Activated T-helper 2 cell treated with anti-CD3 and anti-CD28 coated beads, Interferon-gamma antibody, Interleukin-2, Interleukin-4, amounts not matched to agents 10 μg/mL and 5 μg/mL and 100 μg/mL, durations not matched to agents 14 hours and 24 hours and 36 hours (primary cell): ENCODE data around the gene TMEM144. TPM values are rescaled to one million over a fixed set of nuclear protein-coding genes. Genes with fewer than 3 reads are reported as not detected.
A peak's percentile ranks its signal among the peaks of the same experiment; 100 is the strongest.
"Not testable (repeated sequence)": the region's sequence is repeated elsewhere in the genome, so short reads cannot be mapped to it uniquely, and the experiment has no call there.

Experiments used
- DNase-seq: peaks from one replicate; pipeline ENCODE4 v3.0.0; 2021; ENCODE audit warnings: low spot score
- H3K27ac Mint-ChIP-seq: one replicate; pipeline ENCODE4 v1.8.0; 2021; ENCODE audit warnings: mixed read lengths
- H3K27me3 Mint-ChIP-seq: one replicate; pipeline ENCODE4 v1.8.0; 2021; ENCODE audit warnings: low read depth, mixed read lengths
- H3K36me3 Mint-ChIP-seq: one replicate; pipeline ENCODE4 v1.8.0; 2021; ENCODE audit warnings: low read depth, mixed read lengths
- H3K4me1 Mint-ChIP-seq: one replicate; pipeline ENCODE4 v1.8.0; 2021; ENCODE audit warnings: low read depth, mixed read lengths
- H3K4me3 Mint-ChIP-seq: one replicate; pipeline ENCODE4 v1.8.0; 2021; ENCODE audit warnings: low read depth, mild to moderate bottlenecking, moderate library complexity, mixed read lengths
- H3K9me3 Mint-ChIP-seq: one replicate; pipeline ENCODE4 v1.8.0; 2021; ENCODE audit warnings: mixed read lengths
- intact Hi-C: fragments of 100-400 bp; cut with micrococcal nuclease; formaldehyde crosslinking; loops from one replicate; pipeline ENCODE4 v1.15.1; 2023
- total RNA-seq: library from RNA; stranded (reverse); gene quantifications from 2 replicates; pipeline ENCODE4 v1.2.3, GENCODE V29; 2022

TMEM144 gene
- total RNA-seq, 1 donor from 2014 or later = 0.16 TPM

DNA sequence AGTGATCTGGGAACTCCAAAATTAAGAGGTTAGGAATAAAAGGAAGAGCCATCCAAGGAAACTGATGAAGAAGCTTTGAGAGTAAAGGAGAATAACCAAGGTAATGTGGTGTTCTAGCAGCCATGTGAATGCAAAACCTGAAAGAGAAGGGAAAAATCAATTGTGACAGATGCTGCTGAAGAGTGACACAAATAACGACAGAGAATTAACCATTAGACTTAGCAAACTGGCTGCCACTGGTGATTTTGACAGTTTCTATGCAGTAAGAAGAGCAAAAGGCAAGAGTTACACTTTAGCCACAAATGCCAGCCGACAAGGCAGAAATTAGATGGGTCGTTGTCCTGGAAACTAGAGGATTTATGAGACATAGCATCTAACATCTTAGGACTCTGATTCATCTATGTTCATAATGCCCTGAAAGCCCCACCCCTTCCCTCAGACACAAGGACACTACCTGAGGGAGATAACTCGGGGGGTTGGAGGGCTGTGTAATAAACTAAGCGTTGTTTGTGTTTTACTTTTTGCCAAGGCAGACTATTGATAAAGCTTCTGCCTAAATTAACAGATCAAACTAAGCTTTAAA is 13.0 kb upstream of the TMEM144 start:
- DNase-seq = no peak
- no peak overlapping the region for H3K4me3 Mint-ChIP-seq
- peaks cover 3% of the 10 kb centered on the region for H3K27me3 Mint-ChIP-seq
- H3K9me3 Mint-ChIP-seq = no peaks in the 10 kb centered on the region
- H3K36me3 Mint-ChIP-seq = no peaks in the 10 kb centered on the region
- H3K4me1 Mint-ChIP-seq = peaks cover 1% of the 10 kb centered on the region
- H3K27ac Mint-ChIP-seq = no peak overlapping the region
- intact Hi-C loops = no loop called here

DNA sequence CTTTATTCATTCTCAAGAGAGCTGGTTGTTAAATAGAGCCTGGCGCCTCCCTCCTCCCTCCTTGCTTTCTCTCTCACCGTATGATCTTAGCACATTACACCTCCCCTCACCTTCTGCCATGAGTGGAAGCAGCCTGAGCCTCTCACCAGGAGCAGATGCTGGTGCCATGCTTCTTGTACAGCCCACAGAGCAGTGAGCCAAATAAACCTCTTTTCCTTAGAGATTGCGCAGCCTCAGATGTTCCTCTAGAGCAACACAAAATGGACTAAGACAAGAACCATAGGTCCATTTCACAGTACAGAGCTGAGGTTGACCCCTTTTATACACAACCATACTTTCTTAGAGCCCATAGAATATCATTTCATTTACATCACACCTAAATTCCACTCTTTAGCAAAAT is 10.1 kb upstream of the TMEM144 start:
- no peaks in the 10 kb centered on the region for H3K36me3 Mint-ChIP-seq
- H3K9me3 Mint-ChIP-seq = no peaks in the 10 kb centered on the region
- intact Hi-C loops = no loop called here
- no peak overlapping the region for H3K4me3 Mint-ChIP-seq
- H3K4me1 Mint-ChIP-seq = no peaks in the 10 kb centered on the region
- peaks cover 3% of the 10 kb centered on the region for H3K27me3 Mint-ChIP-seq
- DNase-seq = no peak
- H3K27ac Mint-ChIP-seq = no peak overlapping the region

DNA sequence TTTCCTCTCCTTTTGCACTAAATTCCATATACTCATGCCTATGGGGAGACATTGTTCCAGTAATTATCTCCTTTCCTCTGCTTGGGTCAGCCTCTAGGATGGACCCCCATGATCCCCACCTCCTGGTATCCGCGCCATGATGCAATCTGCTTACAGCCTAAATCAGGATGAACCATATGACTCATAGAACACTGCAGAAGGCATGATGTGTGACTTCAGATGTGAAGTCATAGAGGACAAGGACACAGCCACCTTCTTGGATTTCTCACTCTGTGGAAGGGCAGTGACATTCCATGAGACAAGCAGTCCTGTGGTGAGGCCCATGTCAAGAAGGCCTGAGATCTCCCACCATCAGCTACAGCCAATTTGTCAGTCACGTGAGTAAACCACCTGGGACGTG is 9.0 kb upstream of the TMEM144 start:
- H3K36me3 Mint-ChIP-seq = no peaks in the 10 kb centered on the region
- intact Hi-C loops = no loop called here
- H3K4me3 Mint-ChIP-seq = no peak overlapping the region
- DNase-seq = no peak
- H3K27me3 Mint-ChIP-seq = peaks cover 3% of the 10 kb centered on the region
- H3K27ac Mint-ChIP-seq = no peak overlapping the region
- H3K9me3 Mint-ChIP-seq = no peaks in the 10 kb centered on the region
- H3K4me1 Mint-ChIP-seq = no peaks in the 10 kb centered on the region

DNA sequence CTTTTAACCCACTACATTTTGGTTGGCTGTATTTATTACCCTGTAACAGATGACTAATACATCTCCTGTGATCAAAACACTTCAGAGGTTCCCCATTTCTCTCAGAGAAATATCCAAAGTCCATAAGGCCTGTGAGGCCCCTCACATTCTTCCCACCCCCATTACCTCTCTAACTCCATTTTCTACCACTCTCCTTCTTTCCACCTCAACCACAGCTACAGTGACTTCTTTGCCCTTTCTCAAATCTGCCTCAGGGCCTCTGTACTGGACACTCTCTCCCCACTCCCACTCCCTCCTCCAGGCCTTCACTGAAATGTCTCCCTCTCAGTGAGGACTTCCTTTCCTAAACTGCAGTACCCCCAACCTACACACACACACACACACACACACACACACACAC is 8.4 kb upstream of the TMEM144 start:
- no peaks in the 10 kb centered on the region for H3K4me1 Mint-ChIP-seq
- DNase-seq = no peak
- no peak overlapping the region for H3K27ac Mint-ChIP-seq
- H3K4me3 Mint-ChIP-seq = no peak overlapping the region
- H3K36me3 Mint-ChIP-seq = no peaks in the 10 kb centered on the region
- peaks cover 3% of the 10 kb centered on the region for H3K27me3 Mint-ChIP-seq
- intact Hi-C loops = no loop called here
- no peaks in the 10 kb centered on the region for H3K9me3 Mint-ChIP-seq

DNA sequence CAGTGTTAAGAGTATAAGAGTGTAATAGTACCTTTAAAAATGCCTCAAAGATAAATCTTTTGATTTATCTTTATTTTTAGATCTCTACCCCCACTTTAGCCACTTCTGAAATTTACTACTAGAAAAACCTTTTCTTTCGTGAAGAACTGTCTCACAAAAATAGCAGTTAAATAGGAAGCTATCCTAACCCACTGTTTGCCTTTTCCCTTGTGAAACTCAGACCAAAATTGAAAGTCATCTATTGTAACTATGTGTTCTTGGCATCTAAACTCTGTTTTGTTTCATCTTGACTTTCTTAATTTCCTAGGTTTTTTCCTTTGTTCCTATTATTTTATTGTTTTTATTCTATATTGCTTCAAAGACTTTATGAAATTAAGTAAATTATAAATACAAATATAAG is 7.8 kb upstream of the TMEM144 start:
- no peaks in the 10 kb centered on the region for H3K9me3 Mint-ChIP-seq
- no peak overlapping the region for H3K4me3 Mint-ChIP-seq
- no peak for DNase-seq
- H3K27ac Mint-ChIP-seq = no peak overlapping the region
- intact Hi-C loops = no loop called here
- H3K4me1 Mint-ChIP-seq = no peaks in the 10 kb centered on the region
- H3K27me3 Mint-ChIP-seq = no peaks in the 10 kb centered on the region
- no peaks in the 10 kb centered on the region for H3K36me3 Mint-ChIP-seq

DNA sequence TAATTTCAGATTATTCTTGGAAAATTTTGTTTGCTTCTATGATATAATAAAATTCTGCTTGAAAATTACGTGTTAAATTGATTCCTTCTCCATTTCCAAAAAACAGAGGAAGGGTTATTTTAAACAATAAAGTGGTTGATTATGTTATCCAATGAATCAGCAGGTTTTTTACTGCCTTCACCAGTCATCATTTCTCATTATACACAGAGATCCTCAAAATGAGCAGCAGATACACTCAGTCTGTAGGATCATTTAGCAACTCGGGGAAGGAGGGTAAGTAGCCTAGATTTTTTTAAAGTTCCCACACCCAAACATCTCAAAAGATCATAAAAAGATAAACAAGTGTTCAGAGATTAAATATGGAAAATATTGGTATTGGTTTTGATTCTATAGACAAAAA is 6.8 kb upstream of the TMEM144 start:
- intact Hi-C loops = no loop called here
- Mint-ChIP-seq H3K9me3 (no peaks in the 10 kb centered on the region), H3K36me3 (no peaks in the 10 kb centered on the region), H3K4me3 (no peak overlapping the region), H3K27ac (no peak overlapping the region), H3K4me1 (no peaks in the 10 kb centered on the region), H3K27me3 (peaks cover 6% of the 10 kb centered on the region)
- DNase-seq = no peak

DNA sequence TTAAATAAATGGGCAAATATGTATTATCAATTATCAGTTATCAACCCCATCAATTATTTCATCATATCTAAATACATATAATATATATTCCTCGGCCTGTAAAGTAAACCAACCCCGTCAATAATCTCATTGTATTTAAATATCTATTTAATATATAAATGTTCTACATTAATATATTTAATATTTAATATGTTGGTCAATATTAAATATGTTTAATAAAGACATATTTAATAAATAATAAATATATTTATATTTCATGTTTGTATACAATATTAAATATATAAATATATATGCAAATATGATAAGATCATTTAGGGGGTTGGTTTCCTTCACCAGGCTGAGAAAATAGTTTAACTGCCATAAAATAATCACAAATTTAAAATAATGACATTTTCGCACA is 6.4 kb upstream of the TMEM144 start:
- H3K27me3 Mint-ChIP-seq = peaks cover 7% of the 10 kb centered on the region
- H3K4me1 Mint-ChIP-seq = no peaks in the 10 kb centered on the region
- intact Hi-C loops = no loop called here
- no peaks in the 10 kb centered on the region for H3K9me3 Mint-ChIP-seq
- no peak for DNase-seq
- H3K27ac Mint-ChIP-seq = no peak overlapping the region
- H3K36me3 Mint-ChIP-seq = no peaks in the 10 kb centered on the region
- no peak overlapping the region for H3K4me3 Mint-ChIP-seq

DNA sequence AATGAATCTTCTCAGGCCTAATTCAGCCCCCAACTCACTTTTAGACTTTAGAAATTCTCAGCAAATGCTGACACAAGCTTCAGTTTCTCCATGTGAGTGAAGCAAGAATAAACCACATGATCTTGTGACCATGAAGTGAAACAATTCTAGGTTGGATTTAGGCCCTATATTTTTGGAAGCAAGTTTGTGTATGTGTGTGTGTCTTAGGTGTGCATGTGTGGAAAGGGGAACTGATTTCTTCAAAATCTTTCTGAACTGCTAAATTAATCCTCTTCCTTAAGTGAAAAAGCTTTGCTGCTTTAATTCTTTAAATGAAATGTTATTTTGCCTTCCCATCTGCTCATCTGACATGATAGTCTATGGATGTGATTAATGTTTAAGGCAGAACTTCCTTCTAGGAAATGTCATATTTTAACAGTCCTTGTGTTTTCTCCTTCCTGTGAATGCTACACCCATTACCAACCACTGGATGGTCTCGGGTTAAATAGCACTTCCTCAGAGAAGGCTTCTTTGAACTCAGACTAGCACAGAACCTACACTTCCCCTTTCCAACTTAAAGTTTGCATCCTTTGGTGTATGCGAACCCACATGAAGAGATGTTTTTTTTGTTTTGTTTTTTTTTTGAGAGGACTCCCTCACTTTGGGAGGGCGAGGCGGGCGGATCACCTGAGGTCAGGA is 1.2 kb upstream of the TMEM144 start:
- Mint-ChIP-seq H3K4me1 (peaks cover 13% of the 10 kb centered on the region), H3K27me3 (peaks cover 31% of the 10 kb centered on the region), H3K9me3 (no peaks in the 10 kb centered on the region), H3K36me3 (no peaks in the 10 kb centered on the region), H3K27ac (no peak overlapping the region), H3K4me3 (no peak overlapping the region)
- no peak for DNase-seq
- intact Hi-C loops = no loop called here

DNA sequence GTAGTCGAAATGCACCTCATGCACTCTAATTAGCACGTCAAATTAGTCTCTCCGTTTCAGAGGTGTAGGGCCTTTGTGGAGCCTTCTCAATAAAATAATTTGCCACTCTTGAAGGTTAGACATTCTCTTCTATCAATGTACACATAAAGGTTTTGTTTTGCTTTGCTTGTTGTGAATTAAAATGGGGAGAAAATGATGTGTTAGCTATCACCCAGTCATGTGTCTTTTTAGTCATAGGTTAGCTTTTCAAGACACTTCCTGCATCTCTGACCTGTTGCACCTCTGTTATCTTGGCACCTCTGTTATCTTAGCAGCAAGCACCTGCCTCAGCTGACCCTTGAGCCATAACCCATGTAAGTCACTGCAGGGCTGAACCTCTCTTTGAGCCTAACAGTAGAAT is 936 bp downstream of the TMEM144 start:
- no peak for DNase-seq
- intact Hi-C loops = no loop called here
- H3K36me3 Mint-ChIP-seq = no peaks in the 10 kb centered on the region
- H3K27ac Mint-ChIP-seq = no peak overlapping the region
- peak overlapping the region; percentile 45 for H3K4me3 Mint-ChIP-seq
- H3K4me1 Mint-ChIP-seq = peaks cover 13% of the 10 kb centered on the region
- H3K9me3 Mint-ChIP-seq = no peaks in the 10 kb centered on the region
- H3K27me3 Mint-ChIP-seq = peaks cover 33% of the 10 kb centered on the region

DNA sequence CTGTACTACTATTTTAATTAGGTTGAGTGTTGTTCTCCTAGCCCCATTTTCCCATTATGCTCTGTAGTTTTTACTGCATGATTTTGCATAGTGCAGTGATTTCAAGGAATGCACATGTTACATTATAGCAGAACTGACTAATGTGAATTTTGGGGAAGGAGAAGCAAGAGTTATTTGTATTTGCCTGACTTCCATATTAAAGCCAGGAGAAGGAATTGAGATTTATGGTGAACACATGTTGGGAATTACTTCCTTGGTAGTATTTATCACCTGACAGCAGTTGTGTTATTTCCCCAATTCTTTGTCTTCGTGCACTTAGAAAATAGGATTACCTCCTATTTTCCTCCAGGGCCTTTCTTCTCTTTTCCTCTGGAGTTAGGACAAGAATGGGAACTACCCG is 3.2 kb downstream of the TMEM144 start:
- Mint-ChIP-seq H3K36me3 (no peaks in the 10 kb centered on the region), H3K9me3 (no peaks in the 10 kb centered on the region), H3K4me1 (peaks cover 13% of the 10 kb centered on the region), H3K4me3 (no peak overlapping the region), H3K27ac (no peak overlapping the region), H3K27me3 (peaks cover 27% of the 10 kb centered on the region)
- no peak for DNase-seq
- intact Hi-C loops = no loop called here

DNA sequence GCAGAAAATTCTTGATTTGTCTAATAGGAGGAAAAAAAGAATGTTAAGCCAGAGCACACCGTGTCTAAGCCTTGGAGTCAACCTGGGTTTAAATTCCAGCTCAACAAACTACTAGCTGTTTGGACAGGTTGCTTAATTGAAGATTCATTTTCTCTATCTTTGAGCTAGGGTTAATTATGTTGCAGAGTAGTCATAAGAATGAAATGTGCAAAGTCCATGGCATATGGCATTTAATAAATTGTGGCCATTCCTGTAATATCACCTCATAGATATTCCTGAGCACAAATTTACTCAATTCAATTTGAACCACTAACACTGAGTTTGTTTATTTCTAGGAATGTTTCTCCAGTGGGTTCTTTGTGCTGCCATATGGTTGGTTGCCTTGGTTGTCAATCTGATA is 4.6 kb downstream of the TMEM144 start:
- H3K27me3 Mint-ChIP-seq = peaks cover 22% of the 10 kb centered on the region
- no peaks in the 10 kb centered on the region for H3K9me3 Mint-ChIP-seq
- intact Hi-C loops = no loop called here
- H3K4me1 Mint-ChIP-seq = peaks cover 10% of the 10 kb centered on the region
- H3K4me3 Mint-ChIP-seq = no peak overlapping the region
- no peak for DNase-seq
- H3K36me3 Mint-ChIP-seq = no peaks in the 10 kb centered on the region
- H3K27ac Mint-ChIP-seq = no peak overlapping the region

DNA sequence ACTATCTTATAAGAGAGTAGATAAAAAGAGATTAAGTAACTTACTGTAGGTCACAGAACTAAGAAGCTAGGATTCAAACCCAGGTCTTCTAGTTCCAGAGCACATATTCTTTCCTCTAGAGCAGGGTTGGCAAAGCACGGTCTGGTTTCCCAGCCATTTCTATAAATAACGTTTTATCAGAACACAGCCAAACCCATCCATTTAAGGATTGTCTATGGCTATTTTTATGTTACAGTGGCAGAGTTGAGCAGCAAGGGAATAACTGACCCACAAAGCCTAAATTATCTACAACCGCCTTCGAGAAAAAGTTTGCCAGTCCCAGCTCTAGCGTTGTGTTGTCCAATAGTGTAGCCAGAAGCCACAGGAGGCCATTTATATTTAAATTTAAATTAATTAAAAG is 7.5 kb downstream of the TMEM144 start:
- DNase-seq = no peak
- Mint-ChIP-seq H3K36me3 (no peaks in the 10 kb centered on the region), H3K4me1 (no peaks in the 10 kb centered on the region), H3K27ac (no peak overlapping the region), H3K9me3 (no peaks in the 10 kb centered on the region), H3K4me3 (no peak overlapping the region), H3K27me3 (peaks cover 13% of the 10 kb centered on the region)
- intact Hi-C loops = no loop called here

DNA sequence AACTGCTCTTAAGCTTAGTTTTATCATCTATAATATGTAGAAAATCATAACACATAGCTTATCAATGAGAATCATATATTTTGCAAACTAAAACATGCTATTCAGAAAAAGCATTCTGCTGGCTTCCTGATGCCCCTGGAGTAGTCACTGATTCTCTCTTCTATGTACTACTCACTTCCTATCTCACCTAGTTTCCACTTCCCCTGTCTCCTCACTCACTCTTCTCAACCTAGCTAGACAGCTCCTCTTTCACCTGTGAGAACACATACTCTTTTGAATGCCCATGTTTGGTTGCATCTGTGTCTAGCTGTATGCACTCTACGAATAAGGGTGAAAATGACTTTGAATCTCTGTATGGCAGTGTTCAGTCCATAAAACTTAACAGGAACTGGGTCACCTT is 9.3 kb downstream of the TMEM144 start:
- Mint-ChIP-seq H3K4me3 (no peak overlapping the region), H3K36me3 (no peaks in the 10 kb centered on the region), H3K27ac (no peak overlapping the region), H3K4me1 (no peaks in the 10 kb centered on the region), H3K27me3 (peaks cover 6% of the 10 kb centered on the region), H3K9me3 (no peaks in the 10 kb centered on the region)
- no peak for DNase-seq
- intact Hi-C loops = no loop called here

DNA sequence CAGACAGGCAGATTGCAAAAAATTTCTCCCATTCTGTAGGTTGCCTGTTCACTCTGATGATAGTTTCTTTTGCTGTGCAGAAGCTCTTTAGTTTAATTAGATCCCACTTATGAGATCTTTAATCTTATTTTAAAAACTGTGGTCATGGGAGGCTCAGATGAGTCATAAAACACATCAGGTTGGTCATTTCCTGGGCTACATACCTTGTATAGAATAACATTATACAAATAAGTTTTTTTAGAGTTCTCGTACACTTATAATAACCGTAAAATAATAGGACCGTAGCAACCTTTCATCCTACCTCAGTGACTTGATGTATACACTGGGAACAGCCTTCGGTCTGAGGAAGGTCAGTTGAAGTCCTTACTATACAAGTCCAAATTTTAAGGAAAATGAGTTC is 14.0 kb downstream of the TMEM144 start:
- intact Hi-C loops, H3K27ac Mint-ChIP-seq, H3K27me3 Mint-ChIP-seq, H3K9me3 Mint-ChIP-seq, H3K36me3 Mint-ChIP-seq, H3K4me3 Mint-ChIP-seq, DNase-seq, H3K4me1 Mint-ChIP-seq: not testable (repeated sequence)
